GM19328 (cell line): ENCODE measurements around the gene ARIH1.

ENCODE experiments used
- ATAC-seq: cut with Tn5 transposase; IDR thresholded peaks from one replicate; pipeline ENCODE4 v1.9.1; 2021; ENCODE audit warnings: mild to moderate bottlenecking, moderate library complexity; ENCODE audit not compliant: unreplicated experiment

The ARIH1 gene

DNA sequence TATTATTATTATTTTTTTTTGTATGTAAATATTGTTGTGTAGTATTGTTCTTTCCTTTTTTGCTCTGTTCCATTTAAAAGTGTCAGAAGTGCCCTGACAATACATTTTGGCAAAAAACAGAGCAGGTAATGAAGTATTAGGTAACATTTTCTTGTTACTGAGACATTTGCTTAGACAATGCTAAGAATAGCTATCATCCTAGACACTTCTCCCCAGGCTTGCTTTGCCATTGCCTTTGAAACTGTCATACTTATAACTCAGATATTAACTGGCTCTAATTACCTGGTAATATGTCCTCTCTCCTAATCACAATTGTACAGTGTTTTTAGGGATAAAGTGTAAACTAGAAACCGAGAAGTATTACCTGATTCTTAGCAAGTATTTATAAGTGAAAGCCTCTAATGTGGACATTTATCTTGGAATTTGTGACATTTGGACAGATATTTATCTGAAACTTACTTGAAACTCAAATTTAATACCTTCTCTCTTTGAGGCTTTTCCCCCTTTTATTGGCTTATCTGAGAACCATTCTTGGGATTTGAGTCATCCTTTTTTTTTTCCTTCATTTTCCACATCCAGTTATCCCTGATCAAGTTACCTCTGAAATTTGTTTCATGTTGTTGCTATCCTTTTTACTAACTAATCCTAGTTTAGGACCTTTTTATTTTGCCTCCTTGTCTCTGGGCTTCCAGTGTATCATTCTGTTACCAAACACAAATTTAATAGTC, 13.1 kb downstream of the ARIH1 start:
- ATAC-seq = no peak

DNA sequence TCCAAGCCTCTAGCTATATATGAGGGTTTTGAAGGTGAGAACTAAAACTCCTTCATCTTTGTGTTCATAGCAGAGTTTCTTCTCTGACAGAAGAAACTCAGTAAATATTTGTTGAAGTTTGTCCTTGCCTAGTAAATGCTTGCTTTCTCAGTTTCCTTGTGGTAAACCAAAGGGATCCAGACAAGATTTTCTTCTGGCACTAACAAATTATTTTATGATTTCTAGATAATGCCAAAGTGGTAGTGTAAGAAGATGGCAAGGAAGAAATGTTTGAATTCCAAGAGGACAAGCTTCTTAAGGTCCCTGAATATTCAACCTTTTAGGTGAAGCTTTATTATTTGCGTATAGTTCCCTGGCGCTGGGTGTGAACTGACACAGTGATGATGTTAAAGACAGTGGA, 14.4 kb downstream of the ARIH1 start:
- ATAC-seq = no peak

DNA sequence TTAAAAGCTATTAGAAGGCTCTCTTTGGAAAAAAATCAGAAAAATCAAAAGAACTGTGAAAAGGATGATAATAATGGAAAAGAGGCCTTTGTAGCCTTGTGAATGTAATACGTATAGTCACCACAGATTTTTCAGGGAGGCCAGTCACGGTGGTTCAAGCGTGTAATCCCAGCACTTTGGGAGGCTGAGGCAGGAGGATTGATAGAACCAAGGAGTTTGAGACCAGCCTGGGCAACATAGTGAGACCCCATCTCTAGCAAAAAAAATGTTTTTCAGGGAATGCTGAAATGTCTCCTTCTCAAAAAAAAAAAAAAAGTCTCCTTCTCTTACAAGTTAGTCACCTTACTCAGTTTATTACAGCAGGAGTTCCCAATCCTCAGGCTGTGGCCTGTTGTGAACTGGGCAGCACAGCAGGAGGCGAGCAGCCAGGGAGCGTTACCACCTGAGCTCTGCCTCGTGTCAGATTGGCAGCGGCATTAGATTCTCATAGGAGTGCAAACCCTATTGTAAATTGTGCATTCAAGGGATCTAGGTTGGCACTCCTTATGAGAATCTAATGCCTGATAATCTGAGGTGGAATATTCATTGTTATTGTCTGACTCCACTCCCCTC, 15.9 kb downstream of the ARIH1 start:
- no peak for ATAC-seq

DNA sequence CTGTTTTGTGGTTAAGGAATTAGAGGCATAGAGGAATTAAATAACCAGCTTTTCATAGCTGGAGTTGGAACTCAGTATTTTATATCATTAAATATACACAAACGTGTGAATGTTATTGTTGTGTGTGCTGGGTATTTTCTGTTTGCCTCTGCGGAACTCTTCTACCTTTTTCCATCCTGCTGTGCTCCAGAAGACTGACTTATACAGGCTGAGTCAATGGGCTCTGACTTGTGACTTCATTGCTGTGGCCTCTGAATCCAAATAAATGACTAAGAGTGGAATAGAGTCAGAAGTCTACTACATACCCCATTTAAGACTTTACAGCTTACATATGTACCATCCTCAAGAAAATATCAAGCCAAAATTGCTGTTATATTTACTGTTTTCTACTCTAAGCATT, 17.6 kb downstream of the ARIH1 start:
- ATAC-seq = no peak

DNA sequence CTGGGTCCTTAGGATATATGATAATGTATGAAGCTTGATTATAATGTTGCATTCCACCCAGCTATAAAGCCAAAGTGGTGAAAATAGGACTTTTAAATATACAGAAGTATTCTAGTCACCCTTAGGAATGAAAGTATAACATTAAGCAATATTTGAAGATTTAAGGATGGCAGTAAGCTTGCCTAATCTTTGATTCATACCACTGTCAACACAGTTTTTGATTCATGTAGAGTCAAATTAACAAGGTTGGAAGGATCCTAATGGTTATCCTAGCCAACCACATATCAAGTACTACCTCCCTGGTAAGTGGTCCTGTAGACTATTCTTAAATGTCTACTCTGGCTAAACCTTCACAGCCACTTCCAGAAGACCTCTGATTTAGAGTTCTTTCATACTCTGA, 18.6 kb downstream of the ARIH1 start:
- ATAC-seq = no peak

DNA sequence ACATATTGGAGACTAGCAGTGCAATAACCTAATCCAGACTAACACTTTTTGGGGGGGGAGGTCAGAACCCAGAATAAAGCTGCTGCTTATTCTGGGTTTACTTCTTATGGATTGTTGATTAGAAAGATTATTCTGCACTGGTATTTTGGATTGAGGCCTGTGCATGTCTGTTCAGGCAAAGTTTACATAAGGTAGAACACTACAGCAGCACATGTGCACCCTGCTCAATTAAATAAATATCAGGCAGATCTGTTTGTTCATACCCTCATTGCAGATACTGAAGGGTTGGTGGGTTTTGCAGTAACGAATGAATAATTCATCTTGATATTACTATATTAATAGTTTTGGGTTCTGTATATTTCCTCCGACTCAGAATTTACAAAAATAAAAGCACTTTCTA, 19.1 kb downstream of the ARIH1 start:
- no peak for ATAC-seq

DNA sequence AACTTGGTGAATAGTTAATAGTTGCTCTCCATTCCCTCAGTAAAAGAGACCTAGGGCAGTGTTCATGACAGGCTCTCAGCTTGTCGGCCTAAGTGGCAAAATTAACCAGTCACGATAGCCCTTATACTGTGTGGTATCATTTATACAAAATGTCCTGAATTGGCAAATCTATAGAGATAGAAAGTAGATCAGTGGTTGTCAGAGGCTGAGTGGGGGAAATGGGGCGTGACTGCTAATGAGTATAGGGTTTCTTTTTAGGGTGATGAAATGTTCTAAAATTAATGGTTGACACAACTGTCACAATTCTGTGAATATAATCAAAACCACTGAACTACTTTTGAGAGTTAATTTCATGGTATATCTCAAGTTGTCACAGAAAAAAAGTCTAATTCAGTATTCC, 20.9 kb downstream of the ARIH1 start:
- no peak for ATAC-seq

DNA sequence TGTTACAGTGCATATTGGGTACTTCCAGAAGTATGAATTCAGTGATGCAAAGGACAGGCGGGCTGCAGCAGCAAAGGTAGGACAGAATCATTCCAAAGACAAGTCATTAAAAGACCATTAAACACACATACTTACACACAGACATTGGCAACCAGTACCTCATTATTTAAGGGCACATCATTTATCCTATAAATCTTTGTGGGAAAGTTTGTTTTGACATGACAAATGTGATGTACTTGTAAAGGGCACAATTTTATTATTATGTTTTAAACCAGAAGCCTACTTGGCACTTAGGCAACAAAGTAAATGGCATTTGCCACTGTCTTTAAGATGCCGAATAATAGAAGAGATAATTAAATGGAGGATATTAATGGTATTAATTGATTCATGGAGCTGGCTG, 22.7 kb downstream of the ARIH1 start:
- no peak for ATAC-seq

DNA sequence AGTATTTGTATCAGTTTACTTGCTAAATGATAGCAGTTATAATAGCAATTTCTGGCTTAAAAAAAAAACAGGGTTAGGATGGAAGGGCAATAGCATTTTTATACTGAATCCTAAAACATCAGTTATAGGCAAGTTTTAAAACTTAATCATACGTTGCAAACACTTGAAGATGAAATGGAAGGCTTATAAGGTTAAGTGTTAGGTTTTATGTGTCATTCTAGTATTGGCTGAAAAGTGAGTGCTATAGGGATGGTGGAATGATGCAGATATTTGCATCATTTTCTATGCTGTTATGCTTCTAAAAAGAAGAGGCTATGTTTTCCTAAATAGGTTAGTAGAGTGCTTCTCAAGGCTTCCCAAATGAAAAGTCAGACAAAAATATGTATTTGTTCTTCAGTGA, 23.3 kb downstream of the ARIH1 start:
- no peak for ATAC-seq

DNA sequence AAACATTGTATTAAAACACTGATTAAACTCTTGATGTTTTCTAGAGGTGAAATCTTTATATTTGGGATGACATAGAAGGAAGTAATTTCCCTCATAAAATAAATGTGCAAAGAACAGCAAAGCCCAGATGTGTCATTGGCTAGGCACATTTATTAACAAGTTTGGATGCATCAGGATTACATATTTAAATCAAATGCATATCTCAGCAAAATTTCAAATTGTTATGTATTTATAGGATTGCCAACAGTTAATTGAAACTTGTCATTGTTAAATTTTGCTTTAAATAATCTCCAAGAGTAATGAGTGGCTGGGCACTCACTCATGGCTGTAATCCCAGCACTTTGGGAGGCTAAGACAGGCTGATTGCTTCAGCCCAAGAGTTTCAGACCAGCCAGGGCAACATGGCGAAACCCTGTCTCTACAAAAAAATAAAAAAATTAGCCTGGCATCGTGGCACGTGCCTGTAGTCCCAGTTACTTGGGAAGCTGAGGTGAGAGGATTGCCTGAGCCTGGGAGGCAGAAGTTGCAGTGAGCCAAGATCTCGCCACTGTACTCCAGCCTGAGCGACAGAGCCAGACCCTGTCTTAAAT, 28.2 kb downstream of the ARIH1 start:
- no peak for ATAC-seq

DNA sequence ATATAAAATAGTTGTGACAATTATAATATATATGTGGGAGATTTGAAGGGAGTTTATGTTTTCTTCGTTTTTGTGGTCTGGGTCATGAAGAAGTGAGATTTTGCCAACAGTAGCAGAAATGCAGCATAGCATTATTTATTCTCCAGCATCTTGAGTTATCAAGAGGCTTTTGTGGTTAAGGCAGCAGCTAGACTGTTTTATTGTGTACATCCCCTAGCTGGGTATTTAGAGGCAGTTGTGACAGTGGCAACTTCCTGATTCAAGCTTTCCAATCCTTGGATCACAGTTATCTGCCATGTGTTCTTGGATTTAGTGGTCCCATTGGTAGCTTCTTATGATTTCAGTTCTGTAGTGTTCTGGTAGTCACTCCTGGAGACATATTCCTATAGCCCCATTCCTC, 29.0 kb downstream of the ARIH1 start:
- no peak for ATAC-seq

DNA sequence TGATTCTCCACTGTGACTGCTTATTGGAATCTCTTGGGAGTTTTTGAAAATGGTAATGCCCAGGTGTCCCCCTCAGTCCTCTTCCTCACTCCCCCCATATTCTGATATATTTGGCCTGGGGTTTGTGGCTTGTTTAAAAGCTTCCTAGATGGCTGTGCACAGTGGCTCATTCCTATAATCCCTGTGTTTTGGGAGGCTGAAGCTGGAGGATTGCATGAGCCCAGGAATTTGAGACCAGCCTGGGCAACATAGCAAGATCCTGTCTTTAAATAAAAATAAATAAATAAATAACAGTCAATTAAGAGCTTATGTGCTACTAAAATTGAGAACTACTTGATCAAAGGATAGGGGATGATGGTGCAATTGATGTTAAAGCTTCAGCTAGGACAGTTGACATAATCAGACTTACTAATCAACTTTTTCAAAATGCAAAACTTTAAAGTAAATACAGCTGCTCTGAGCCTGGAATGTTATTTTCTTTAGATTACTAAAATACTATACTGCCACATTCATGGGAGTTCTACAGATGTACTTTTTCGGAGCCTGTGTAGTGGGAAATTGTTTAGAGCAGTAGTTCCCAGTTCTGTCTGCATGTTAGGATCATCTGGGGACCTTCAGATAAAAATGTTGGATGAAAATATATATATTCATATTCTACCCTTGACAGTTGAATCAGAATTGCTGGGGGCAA, 33.4 kb downstream of the ARIH1 start:
- no peak for ATAC-seq

DNA sequence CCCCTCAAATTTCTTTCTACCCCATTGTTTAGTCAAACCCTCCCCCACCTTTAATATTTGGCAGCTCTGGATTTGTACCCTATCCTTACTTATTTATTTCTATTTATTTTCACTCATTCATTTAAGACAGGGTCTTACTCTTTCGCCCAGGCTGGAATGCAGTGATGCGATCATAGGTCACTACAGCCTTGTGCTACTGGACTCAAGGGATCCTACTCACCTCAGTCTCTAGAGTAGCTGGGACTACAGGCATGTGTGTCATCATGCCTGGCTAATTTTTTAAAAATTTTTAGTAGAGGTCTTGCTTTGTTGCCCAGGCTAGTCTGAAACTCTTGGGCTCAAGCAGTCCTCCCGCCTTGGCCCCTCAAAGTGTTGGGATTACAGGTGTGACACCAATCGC, 35.4 kb downstream of the ARIH1 start:
- no peak for ATAC-seq

DNA sequence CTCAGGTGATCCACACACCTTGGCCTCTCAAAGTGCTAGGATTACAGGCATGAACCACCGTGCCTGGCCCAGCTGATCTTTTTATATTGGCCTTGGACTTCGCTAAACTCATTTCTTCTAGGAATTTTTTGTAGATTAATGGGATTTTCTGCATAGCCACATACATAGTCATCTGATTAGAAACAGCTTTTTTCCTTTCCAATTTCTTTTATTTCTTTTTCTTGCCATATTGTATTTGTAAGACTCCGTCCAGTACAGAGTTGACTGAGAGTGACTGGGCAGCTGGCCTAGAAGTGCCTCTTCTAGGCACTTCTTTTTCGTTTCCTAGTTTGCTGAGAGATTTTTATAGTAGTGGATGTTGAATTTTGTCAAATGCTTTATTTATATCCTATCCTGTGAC, 37.4 kb downstream of the ARIH1 start:
- no peak for ATAC-seq

DNA sequence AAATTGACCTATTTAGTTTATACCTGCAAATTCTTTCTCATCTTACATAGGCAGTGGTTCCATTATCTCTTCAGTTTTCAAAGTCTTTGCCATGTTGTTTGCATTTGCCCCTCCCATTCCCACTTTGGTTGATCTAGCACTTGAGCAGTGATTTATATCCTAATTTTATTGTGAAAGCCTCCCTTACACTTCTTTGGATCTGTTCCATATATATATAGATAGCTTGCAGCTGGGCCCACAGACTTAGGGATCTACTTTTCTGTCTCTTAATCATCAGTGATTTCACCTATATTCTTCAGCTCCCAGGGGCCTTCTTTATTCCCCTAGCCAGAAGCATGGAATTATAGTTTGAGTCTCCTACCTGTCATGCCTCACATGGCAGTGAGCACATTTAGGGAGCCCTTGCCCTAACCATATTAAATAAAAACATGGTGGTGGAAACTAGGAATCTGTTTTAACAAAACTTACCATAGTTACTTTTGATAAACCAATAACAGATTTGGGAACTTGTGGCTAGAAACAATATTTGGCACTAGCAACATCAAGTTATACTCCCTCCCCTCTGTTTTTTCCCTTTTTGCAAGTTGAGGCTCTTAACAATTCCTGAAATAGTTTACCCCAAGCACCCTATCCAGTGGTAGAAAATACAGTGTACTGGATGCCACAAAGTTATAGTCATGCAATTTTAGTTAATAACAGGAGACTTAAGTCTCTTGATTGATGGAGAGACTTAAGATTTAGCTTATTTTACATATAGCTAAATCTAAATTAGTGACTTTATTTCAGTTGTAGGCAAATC, 41.7 kb downstream of the ARIH1 start:
- no peak for ATAC-seq

DNA sequence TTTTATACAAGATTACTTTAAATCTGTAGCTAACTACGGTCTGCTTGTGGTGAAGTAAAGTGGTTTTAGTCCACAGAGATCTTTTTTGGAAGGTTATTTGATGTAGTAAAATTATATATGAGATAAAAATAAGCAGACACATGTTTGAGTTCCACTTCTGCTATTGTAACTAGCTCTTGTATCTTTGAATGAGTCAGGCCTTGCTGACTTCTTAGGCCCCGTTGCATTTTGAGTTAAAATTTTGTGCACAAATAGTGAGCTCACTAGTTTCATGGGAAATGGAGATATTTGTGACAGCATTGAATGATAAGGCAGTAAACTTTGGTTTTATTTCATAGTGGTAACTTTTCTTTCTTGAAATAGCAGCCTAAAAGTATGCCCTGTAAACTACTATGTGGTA, 42.6 kb downstream of the ARIH1 start:
- ATAC-seq = no peak

DNA sequence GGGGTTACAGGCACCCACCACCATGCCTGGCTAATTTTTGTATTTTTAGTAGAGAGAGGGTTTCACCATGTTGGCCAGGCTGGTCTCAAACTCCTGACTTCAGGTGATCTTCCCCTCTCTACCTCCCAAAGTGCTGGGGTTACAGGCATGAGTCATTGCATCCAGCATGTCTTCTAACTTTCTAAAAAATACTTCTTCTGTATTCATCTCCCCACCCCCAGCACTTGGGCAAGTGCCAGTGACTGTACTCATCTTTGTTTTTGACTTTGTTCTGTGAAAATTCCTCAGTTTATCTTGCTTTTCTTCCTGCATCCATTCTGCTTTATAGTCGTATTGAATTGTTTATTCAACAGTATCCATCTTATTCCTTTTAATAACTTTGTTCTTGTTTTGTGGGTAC, 47.6 kb downstream of the ARIH1 start:
- no peak for ATAC-seq

DNA sequence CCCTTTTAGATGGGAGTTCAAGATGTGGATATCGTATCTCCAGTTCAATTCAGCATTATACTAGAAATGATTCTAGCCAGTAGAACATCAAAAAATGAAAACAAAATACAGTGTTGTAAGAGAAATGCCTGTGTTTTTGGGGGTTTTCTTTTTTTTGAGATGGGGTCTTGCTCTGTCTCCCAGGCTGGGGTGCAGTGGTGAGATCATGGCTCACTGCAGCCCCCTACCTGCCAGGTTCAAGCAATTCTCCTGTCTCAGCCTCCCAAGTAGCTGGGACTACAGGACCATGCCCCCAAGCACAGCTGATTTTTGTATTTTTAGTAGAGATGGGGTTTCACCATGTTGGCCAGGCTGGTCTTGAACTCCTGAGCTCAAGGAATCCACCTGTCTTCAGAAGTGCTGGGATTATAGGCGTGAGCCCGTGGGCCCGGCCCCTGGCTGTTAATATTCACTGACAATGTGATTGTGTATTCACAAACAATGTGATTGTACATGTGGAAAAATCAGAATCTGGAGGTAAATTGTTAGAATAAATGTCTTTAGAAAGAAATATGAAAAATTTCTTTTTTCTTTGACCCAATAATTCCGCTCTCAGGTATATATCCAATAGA, 59.0 kb downstream of the ARIH1 start:
- ATAC-seq = no peak

DNA sequence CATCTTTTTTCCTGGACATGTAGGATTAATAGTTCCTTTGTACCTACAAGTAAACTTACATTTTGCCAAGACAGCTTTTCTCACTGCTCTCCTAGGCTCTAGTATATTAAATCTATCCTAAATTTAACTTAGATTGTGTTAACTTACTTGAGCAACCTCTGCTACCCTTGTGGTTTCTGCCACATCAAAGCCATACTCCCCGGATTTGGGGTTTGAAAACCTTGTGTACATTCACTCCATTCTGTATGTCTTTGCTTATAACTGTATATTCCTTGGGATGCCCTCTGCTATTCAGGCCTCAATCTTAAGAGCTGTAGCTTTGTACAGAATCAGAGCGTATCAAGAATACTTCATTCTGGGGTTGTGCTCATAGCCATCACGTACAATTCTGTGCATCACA, 60.4 kb downstream of the ARIH1 start:
- no peak for ATAC-seq

DNA sequence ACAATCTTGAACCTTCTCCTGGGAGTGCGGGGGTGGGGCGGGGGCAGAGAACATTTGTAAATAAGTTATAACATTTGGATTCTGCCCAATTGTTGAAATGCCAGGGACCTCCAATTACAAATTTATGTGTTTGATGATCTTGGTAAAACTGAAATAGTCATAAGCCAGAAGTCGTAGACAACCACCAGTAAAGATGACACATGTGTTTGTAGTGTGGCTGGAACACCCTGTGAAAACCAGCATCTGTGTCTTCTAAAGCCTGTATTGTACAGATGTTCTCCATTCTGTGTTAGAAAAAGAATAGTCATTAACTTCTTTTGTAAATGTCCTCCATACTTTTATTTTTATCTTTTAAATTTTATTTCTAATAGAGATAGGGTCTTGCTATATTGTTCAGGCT, 61.8 kb downstream of the ARIH1 start:
- ATAC-seq = no peak

DNA sequence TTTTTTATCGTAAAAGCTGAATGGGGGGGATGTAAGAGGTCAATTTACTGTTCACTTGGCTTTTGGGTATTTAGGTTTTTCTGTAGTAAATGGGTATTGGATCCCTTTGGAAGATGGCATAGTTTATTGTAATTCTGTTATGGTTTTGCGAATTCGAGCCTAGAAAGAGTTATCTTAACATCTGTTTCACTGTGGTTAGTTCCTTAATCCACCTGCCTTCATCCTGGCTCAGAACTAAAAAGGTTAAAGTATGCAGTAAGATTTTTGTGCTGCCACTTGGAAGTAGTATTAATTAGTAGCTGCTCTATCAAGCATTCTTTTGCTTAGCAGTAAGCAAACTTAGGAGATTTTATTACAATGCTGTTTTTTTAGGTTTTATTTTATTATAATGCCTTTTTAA, 62.4 kb downstream of the ARIH1 start:
- ATAC-seq = no peak
